Endodermal cell (in vitro differentiated cells): Measurements from ENCODE around the gene TMEM151A. TPM values are rescaled to one million over a fixed set of nuclear protein-coding genes. Genes with fewer than 3 reads are reported as not detected.
"Not testable (repeated sequence)": the region's sequence is repeated elsewhere in the genome, so short reads cannot be mapped to it uniquely, and the experiment has no call there.

Experiments
- DNase-seq: peaks from one replicate; pipeline ENCODE4 v3.0.0-alpha.2; 2017
- H3K27ac ChIP-seq: 2 replicates; pipeline ENCODE4 v1.5.1; 2013; ENCODE audit warnings: mild to moderate bottlenecking, low read depth, low read length, moderate library complexity
- H3K27me3 ChIP-seq: 2 replicates; pipeline ENCODE4 v1.6.1; 2013; ENCODE audit warnings: mild to moderate bottlenecking, low read length, moderate library complexity; ENCODE audit not compliant: insufficient read depth, control insufficient read depth, poor library complexity, severe bottlenecking
- H3K36me3 ChIP-seq: 2 replicates; pipeline ENCODE4 v1.7.0; 2013; ENCODE audit warnings: mild to moderate bottlenecking, low read length, moderate library complexity; ENCODE audit not compliant: control insufficient read depth, insufficient read depth
- H3K4me1 ChIP-seq: one replicate; pipeline ENCODE4 v1.7.0; 2013; ENCODE audit warnings: low read length; ENCODE audit not compliant: control insufficient read depth, insufficient read depth
- H3K4me3 ChIP-seq: 2 replicates; pipeline ENCODE4 v1.5.1; 2013; ENCODE audit warnings: mild to moderate bottlenecking, low read length, moderate library complexity
- H3K9ac ChIP-seq: 2 replicates; pipeline ENCODE4 v1.6.1; 2013; ENCODE audit warnings: mild to moderate bottlenecking, low read length, moderate library complexity; ENCODE audit not compliant: poor library complexity, severe bottlenecking; ENCODE audit errors: extremely low read depth
- H3K9me3 ChIP-seq: 2 replicates; pipeline ENCODE4 v1.6.1; 2013; ENCODE audit warnings: mild to moderate bottlenecking, low read length, moderate library complexity; ENCODE audit not compliant: control insufficient read depth
- H3K27ac Mint-ChIP-seq: 2 replicates; pipeline ENCODE4 v1.8.0; 2020; ENCODE audit warnings: mixed read lengths
- H3K27me3 Mint-ChIP-seq: 2 replicates; pipeline ENCODE4 v1.8.0; 2021; ENCODE audit warnings: mild to moderate bottlenecking, mixed read lengths; ENCODE audit not compliant: insufficient read depth
- H3K36me3 Mint-ChIP-seq: 2 replicates; pipeline ENCODE4 v1.8.0; 2020; ENCODE audit warnings: low read depth, mixed read lengths
- H3K4me1 Mint-ChIP-seq: 2 replicates; pipeline ENCODE4 v1.8.0; 2020; ENCODE audit warnings: mixed read lengths
- H3K4me3 Mint-ChIP-seq: 2 replicates; pipeline ENCODE4 v1.8.0; 2020; ENCODE audit warnings: mild to moderate bottlenecking, moderate library complexity, mixed read lengths
- H3K9me3 Mint-ChIP-seq: 2 replicates; pipeline ENCODE4 v1.8.0; 2020; ENCODE audit warnings: mild to moderate bottlenecking, mixed read lengths
- CTCF ChIP-seq: fragments of 200-600 bp; sonication (generic); conservative IDR thresholded peaks from 2 replicates; pipeline ENCODE4 v1.5.0; 2021; ENCODE audit warnings: antibody characterized with exemption, mild to moderate bottlenecking
- WGBS, 2 experiments: methylation state at CpG; one replicate each; pipeline versions ENCODE4 v1.1.5 to v1.1.7; 2013; ENCODE audit warnings: missing lambda C conversion rate in 2 of 2, mixed read lengths in 1 of 2; ENCODE audit not compliant: insufficient coverage in 1 of 2, insufficient read length in 1 of 2; 5-methylcytosine and 5-hydroxymethylcytosine counted together
- total RNA-seq, 2 donors: library from RNA; stranded (reverse); fragmentation: NEBNext Ultra II Directional in 1 of 2; extraction: Animal tissue kit (Norgen Biotek cat#: 25700) in 1 of 2; gene quantifications; 2 replicates in 1 of 2; 3 replicates in 1 of 2; pipeline ENCODE4 v1.2.1, GENCODE V29; 2021

The TMEM151A gene
- total RNA-seq, 2 donors from 2014 or later: 0.20 TPM; not detected in 1

GRCh38 chr11:66317723-66318599 is 26.3 kb downstream of the TMEM151A start:
- H3K27me3 Mint-ChIP-seq: peaks cover 24% of the 10 kb centered on the region
- H3K4me3 Mint-ChIP-seq: peak overlapping the region; percentile 27
- no peaks in the 10 kb centered on the region for H3K9me3 ChIP-seq
- peak overlapping the region; percentile 55 for H3K27ac ChIP-seq
- H3K27ac Mint-ChIP-seq: no peak overlapping the region
- H3K27me3 ChIP-seq: no peaks in the 10 kb centered on the region
- TF ChIP-seq CTCF: no peak
- H3K4me1 Mint-ChIP-seq: peaks cover 9% of the 10 kb centered on the region
- H3K9ac ChIP-seq: no peak overlapping the region
- 58 to 82% methylated on average over 9 to 15 of the region's 16 CpGs for WGBS, 2 experiments
- peak; percentile 78 for DNase-seq
- H3K4me3 ChIP-seq: no peak overlapping the region
- H3K36me3 Mint-ChIP-seq: no peaks in the 10 kb centered on the region
- H3K9me3 Mint-ChIP-seq: peaks cover 19% of the 10 kb centered on the region
- H3K36me3 ChIP-seq: no peaks in the 10 kb centered on the region
- H3K4me1 ChIP-seq: no peaks in the 10 kb centered on the region

GRCh38 chr11:66318600-66318970 is 26.9 kb downstream of the TMEM151A start:
- H3K36me3 Mint-ChIP-seq: no peaks in the 10 kb centered on the region
- WGBS, 2 experiments: 87 to 100% methylated on average over 2 to 3 of the region's 3 CpGs
- H3K36me3 ChIP-seq: no peaks in the 10 kb centered on the region
- peaks cover 24% of the 10 kb centered on the region for H3K27me3 Mint-ChIP-seq
- peaks cover 9% of the 10 kb centered on the region for H3K4me1 Mint-ChIP-seq
- H3K27ac Mint-ChIP-seq: no peak overlapping the region
- no peak overlapping the region for H3K4me3 ChIP-seq
- DNase-seq: no peak
- no peaks in the 10 kb centered on the region for H3K4me1 ChIP-seq
- H3K9me3 Mint-ChIP-seq: peaks cover 19% of the 10 kb centered on the region
- H3K9me3 ChIP-seq: no peaks in the 10 kb centered on the region
- no peak for TF ChIP-seq CTCF
- no peaks in the 10 kb centered on the region for H3K27me3 ChIP-seq
- no peak overlapping the region for H3K27ac ChIP-seq
- H3K9ac ChIP-seq: no peak overlapping the region
- H3K4me3 Mint-ChIP-seq: no peak overlapping the region

DNA sequence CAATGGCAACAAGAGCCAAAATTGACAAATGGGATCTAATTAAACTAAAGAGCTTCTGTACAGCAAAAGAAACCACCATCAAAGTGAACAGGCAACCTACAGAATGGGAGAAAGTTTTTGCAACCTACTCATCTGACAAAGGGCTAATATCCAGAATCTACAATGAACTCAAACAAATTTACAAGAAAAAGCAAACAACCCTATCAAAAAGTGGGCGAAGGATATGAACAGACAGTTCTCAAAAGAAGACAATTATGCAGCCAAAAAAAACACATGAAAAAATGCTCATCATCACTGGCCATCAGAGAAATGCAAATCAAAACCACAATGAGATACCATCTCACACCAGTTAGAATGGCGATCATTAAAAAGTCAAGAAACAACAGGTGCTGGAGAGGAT is 28.6 kb downstream of the TMEM151A start:
- H3K27ac Mint-ChIP-seq, H3K4me1 Mint-ChIP-seq, H3K4me3 ChIP-seq, H3K27me3 ChIP-seq, H3K4me3 Mint-ChIP-seq, H3K36me3 ChIP-seq, H3K4me1 ChIP-seq, H3K27ac ChIP-seq, H3K36me3 Mint-ChIP-seq, DNase-seq, H3K9me3 ChIP-seq, H3K9ac ChIP-seq: not testable (repeated sequence)
- peaks cover 19% of the 10 kb centered on the region for H3K9me3 Mint-ChIP-seq
- peaks cover 19% of the 10 kb centered on the region for H3K27me3 Mint-ChIP-seq
- 100% methylated on average over 1 of the region's 2 CpGs; no CpG with 5 or more reads in 1 of the 2 experiments for WGBS, 2 experiments

GRCh38 chr11:66320748-66321147 is 29.1 kb downstream of the TMEM151A start:
- Mint-ChIP-seq H3K9me3 (peaks cover 19% of the 10 kb centered on the region), H3K27me3 (peaks cover 16% of the 10 kb centered on the region)
- not testable (repeated sequence) for H3K9me3 ChIP-seq, H3K4me3 ChIP-seq, H3K36me3 ChIP-seq, H3K27me3 ChIP-seq, H3K27ac Mint-ChIP-seq, H3K36me3 Mint-ChIP-seq, H3K27ac ChIP-seq, H3K4me1 Mint-ChIP-seq, DNase-seq, H3K4me1 ChIP-seq, H3K9ac ChIP-seq, H3K4me3 Mint-ChIP-seq
- WGBS, 2 experiments: 78 to 95% methylated on average over 1 to 4 of the region's 6 CpGs
